ENCODE data around the gene DHRS4L2.
"Not testable (repeated sequence)": the region's sequence is repeated elsewhere in the genome, so short reads cannot be mapped to it uniquely, and the experiment has no call there.

- not testable (repeated sequence) for TF ChIP-seq SP1 (IDR thresholded peaks at IDR 0.05); FOXM1 (IDR thresholded peaks at IDR 0.05; ENCODE audit: borderline replicate concordance); FOXA1 (IDR thresholded peaks at IDR 0.05); L3MBTL2 (conservative IDR thresholded peaks at IDR 0.05); HDGF (IDR thresholded peaks at IDR 0.05; ENCODE audit: borderline replicate concordance); BHLHE40 (IDR thresholded peaks at IDR 0.05; ENCODE audit: borderline replicate concordance); NFRKB (IDR thresholded peaks at IDR 0.05); ELF4 (IDR thresholded peaks at IDR 0.05); TARDBP (IDR thresholded peaks at IDR 0.05); ZNF384 (IDR thresholded peaks at IDR 0.05); FOXK2 (IDR thresholded peaks at IDR 0.05)
Measured at GRCh38 chr14:23970283-23970659, 18.5 kb upstream of the DHRS4L2 start.
